GM23248 (cell line): ENCODE data around the gene SAXO2. TPM values are rescaled to one million over a fixed set of nuclear protein-coding genes. Genes with fewer than 3 reads are reported as not detected.
"Not testable (repeated sequence)": the region's sequence is repeated elsewhere in the genome, so short reads cannot be mapped to it uniquely, and the experiment has no call there.

Experiments
- DNase-seq: peaks from one replicate; pipeline ENCODE4 v3.0.0-alpha.2; 2015
- H2AFZ ChIP-seq: fragments of 200-600 bp; sonication (generic); 2 replicates; pipeline ENCODE4 v1.6.1; 2016; ENCODE audit warnings: antibody characterized with exemption
- H3F3A ChIP-seq: fragments of 200-600 bp; sonication (generic); 2 replicates; pipeline ENCODE4 v1.6.1; 2016; ENCODE audit warnings: mild to moderate bottlenecking, antibody characterized with exemption, mixed run types; ENCODE audit not compliant: insufficient read depth
- H3K27ac ChIP-seq: fragments of 200-600 bp; sonication (generic); 2 replicates; pipeline ENCODE4 v1.5.1; 2016; ENCODE audit warnings: mild to moderate bottlenecking
- H3K27me3 ChIP-seq: fragments of 200-600 bp; sonication (generic); replicated peaks from 2 replicates; pipeline ENCODE4 v1.6.1; 2016; ENCODE audit warnings: mild to moderate bottlenecking; ENCODE audit not compliant: insufficient read depth
- H3K36me3 ChIP-seq: fragments of 200-600 bp; sonication (generic); 2 replicates; pipeline ENCODE4 v1.6.1; 2016; ENCODE audit warnings: low read depth, mild to moderate bottlenecking
- H3K4me1 ChIP-seq: fragments of 200-600 bp; sonication (generic); 2 replicates; pipeline ENCODE4 v1.6.1; 2016; ENCODE audit warnings: mild to moderate bottlenecking; ENCODE audit not compliant: insufficient read depth
- H3K4me2 ChIP-seq: fragments of 200-600 bp; sonication (generic); one replicate; pipeline ENCODE4 v1.6.1; 2016; ENCODE audit warnings: mild to moderate bottlenecking; ENCODE audit not compliant: unreplicated experiment
- H3K4me3 ChIP-seq: fragments of 200-600 bp; sonication (generic); 2 replicates; pipeline ENCODE4 v1.5.1; 2016; ENCODE audit warnings: mild to moderate bottlenecking
- H3K79me2 ChIP-seq: fragments of 200-600 bp; sonication (generic); 2 replicates; pipeline ENCODE4 v1.6.1; 2016; ENCODE audit warnings: mild to moderate bottlenecking; ENCODE audit not compliant: insufficient read depth
- H3K9ac ChIP-seq: fragments of 200-600 bp; sonication (generic); 2 replicates; pipeline ENCODE4 v1.6.1; 2016; ENCODE audit warnings: mild to moderate bottlenecking
- H3K9me2 ChIP-seq: fragments of 200-600 bp; sonication (generic); 2 replicates; pipeline ENCODE4 v1.6.1; 2016; ENCODE audit warnings: mixed run types, mild to moderate bottlenecking, moderate library complexity; ENCODE audit not compliant: insufficient read depth
- H3K9me3 ChIP-seq: fragments of 200-600 bp; sonication (generic); one replicate; pipeline ENCODE4 v1.6.1; 2017; ENCODE audit warnings: low read depth
- H4K20me1 ChIP-seq: fragments of 200-600 bp; sonication (generic); 2 replicates; pipeline ENCODE4 v1.6.0; 2016; ENCODE audit not compliant: insufficient read depth
- EZH2 ChIP-seq: fragments of 200-600 bp; sonication (generic); IDR thresholded peaks from 2 replicates; pipeline ENCODE4 v1.6.1; 2018; ENCODE audit warnings: antibody characterized with exemption, mild to moderate bottlenecking; ENCODE audit not compliant: insufficient read depth, poor library complexity, severe bottlenecking
- EZH2phosphoT487 ChIP-seq: fragments of 200-600 bp; sonication (generic); IDR thresholded peaks from 2 replicates; pipeline ENCODE4 v1.6.1; 2018; ENCODE audit warnings: antibody characterized with exemption, moderate library complexity, mild to moderate bottlenecking, low read depth; ENCODE audit not compliant: insufficient read depth
- WGBS, 2 experiments: methylation state at CpG; one replicate each; pipeline ENCODE4 v1.1.6; 2015 to 2017; ENCODE audit warnings: low lambda C conversion rate in 2 of 2, low coverage in 1 of 2; ENCODE audit errors: missing lambda C conversion rate in 2 of 2; 5-methylcytosine and 5-hydroxymethylcytosine counted together
- in situ Hi-C: fragments of 300-500 bp; cut with MboI; formaldehyde crosslinking; loops from 2 replicates; pipeline ENCODE4 v1.15.0; 2020
- polyA plus RNA-seq: library from polyadenylated mRNA; unstranded; fragments of >200 nt; fragmentation: Nextera tagmentation; extraction: Ambion mirVana; gene quantifications from 2 replicates; pipeline ENCODE4 v1.2.1, GENCODE V29; 2016
- total RNA-seq: library from RNA; depleted of rRNA; stranded (reverse); fragments of >200 nt; shearing (Covaris generic); gene quantifications from 2 replicates; pipeline ENCODE4 v1.2.3, GENCODE V29; 2014

The SAXO2 gene
- total and polyA plus RNA-seq, 2 experiments from 2014 or later, result 0.51 TPM; not detected in 1

DNA sequence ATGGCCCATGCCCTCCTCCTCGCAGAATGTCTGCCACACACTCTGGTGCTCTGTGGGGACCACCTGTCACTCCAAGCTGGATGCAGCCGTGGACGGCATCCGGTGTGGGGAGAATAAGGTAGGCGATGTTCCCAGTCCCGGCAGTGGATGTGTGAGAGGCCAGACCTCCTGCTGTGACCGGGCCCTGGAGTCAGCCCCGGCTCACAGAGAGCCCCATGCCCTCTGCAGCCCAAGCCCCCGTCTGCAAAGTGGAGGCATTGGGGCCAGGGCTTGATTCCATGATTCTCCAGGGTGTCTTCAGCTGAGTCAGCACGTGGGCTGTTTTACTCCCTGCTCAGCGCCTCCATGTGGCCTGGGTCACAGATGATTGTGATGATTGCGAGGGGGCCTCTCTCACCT, 54.5 kb downstream of the SAXO2 start:
- no peak overlapping the region for H2AFZ ChIP-seq
- 0 out of 2 replicates have a peak, but pooled peaks cover 4% of the 10 kb centered on the region for H3F3A ChIP-seq
- TF ChIP-seq EZH2 (no peak), EZH2phosphoT487 (no peak)
- DNase-seq, result no peak
- no peaks in the 10 kb centered on the region for H3K9me3 ChIP-seq
- 0 out of 2 replicates have a peak, but pooled peaks cover 8% of the 10 kb centered on the region for H3K4me1 ChIP-seq
- WGBS, 2 experiments, result 89 to 90% methylated on average over 8 to 12 of the region's 12 CpGs
- no peak overlapping the region for H3K9ac ChIP-seq
- H3K4me3 ChIP-seq, result no peak overlapping the region
- H3K4me2 ChIP-seq, result no peak overlapping the region
- H3K79me2 ChIP-seq, result no peaks in the 10 kb centered on the region
- H3K27ac ChIP-seq, result no peak overlapping the region
- peaks cover 2% of the 10 kb centered on the region; the same call in 1 of the 2 replicates for H3K27me3 ChIP-seq
- H3K9me2 ChIP-seq, result no peaks in the 10 kb centered on the region
- H3K36me3 ChIP-seq, result no peaks in the 10 kb centered on the region
- in situ Hi-C loops, result no loop called here
- no peaks in the 10 kb centered on the region for H4K20me1 ChIP-seq

GRCh38 chr15:82317516-82317915, 54.9 kb downstream of the SAXO2 start:
- H3K9ac ChIP-seq, H3K9me3 ChIP-seq: not testable (repeated sequence)
- 56 to 64% methylated on average over 7 of the region's 7 CpGs for WGBS, 2 experiments

GRCh38 chr15:82318281-82318680, 55.7 kb downstream of the SAXO2 start:
- H3K36me3 ChIP-seq, H3K27ac ChIP-seq, H3K27me3 ChIP-seq, H3K9me2 ChIP-seq, H3K4me1 ChIP-seq, H2AFZ ChIP-seq, H3K4me2 ChIP-seq, H3K4me3 ChIP-seq, H3F3A ChIP-seq, H3K79me2 ChIP-seq, H3K9ac ChIP-seq, H4K20me1 ChIP-seq, H3K9me3 ChIP-seq, DNase-seq, in situ Hi-C loops: not testable (repeated sequence)
- whole genome bisulfite sequencing, 2 experiments, result 78 to 81% methylated on average over 6 to 7 of the region's 8 CpGs

More at GRCh38 chr15:82317516-82317915, 54.9 kb downstream of the SAXO2 start:
- H3F3A ChIP-seq, in situ Hi-C loops, H3K27ac ChIP-seq, H4K20me1 ChIP-seq, H3K9me2 ChIP-seq, H3K4me2 ChIP-seq, H3K4me3 ChIP-seq, DNase-seq, H2AFZ ChIP-seq, H3K79me2 ChIP-seq, H3K4me1 ChIP-seq, H3K36me3 ChIP-seq, H3K27me3 ChIP-seq: not testable (repeated sequence)

GRCh38 chr15:82319522-82320278, 57.1 kb downstream of the SAXO2 start:
- H3K79me2 ChIP-seq, H3F3A ChIP-seq, H2AFZ ChIP-seq, H3K9ac ChIP-seq, H4K20me1 ChIP-seq, H3K9me2 ChIP-seq, in situ Hi-C loops, H3K27ac ChIP-seq, H3K36me3 ChIP-seq, H3K4me2 ChIP-seq, H3K9me3 ChIP-seq, H3K27me3 ChIP-seq, DNase-seq, H3K4me1 ChIP-seq, H3K4me3 ChIP-seq: not testable (repeated sequence)
- WGBS, 2 experiments, result 86 to 88% methylated on average over 15 of the region's 19 CpGs

- H3K4me1 ChIP-seq, H3K27ac ChIP-seq, H2AFZ ChIP-seq, H3K27me3 ChIP-seq, H3K4me2 ChIP-seq, H3F3A ChIP-seq, DNase-seq, H3K4me3 ChIP-seq, H3K79me2 ChIP-seq, H4K20me1 ChIP-seq, H3K9me3 ChIP-seq, in situ Hi-C loops, H3K9ac ChIP-seq, H3K9me2 ChIP-seq, H3K36me3 ChIP-seq: not testable (repeated sequence)
- 54 to 100% methylated on average over 1 to 2 of the region's 6 CpGs for WGBS, 2 experiments
Measured at GRCh38 chr15:82320861-82321260, 58.2 kb downstream of the SAXO2 start.

DNA sequence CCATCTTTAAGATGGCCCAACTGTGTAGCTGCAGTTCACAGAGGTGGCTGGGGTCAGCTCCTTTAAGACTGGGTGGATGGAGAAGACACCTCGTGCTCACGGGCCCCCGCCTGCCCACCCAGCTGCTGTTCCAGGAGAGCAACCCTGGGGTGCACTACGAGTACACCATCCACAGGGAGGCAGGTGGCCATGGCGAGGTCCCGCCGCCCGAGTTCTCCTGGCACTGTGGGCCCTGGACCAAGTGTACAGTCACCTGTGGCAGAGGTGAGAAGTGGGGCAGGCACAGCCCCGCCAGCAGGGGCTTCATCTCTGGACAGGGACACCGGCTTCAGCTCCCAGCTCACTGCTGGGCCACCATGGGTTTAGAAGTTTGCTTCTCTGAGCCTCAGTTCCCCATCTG, 59.9 kb downstream of the SAXO2 start:
- H3K4me2 ChIP-seq, H3K9me2 ChIP-seq, H2AFZ ChIP-seq, H3K27me3 ChIP-seq, H3K27ac ChIP-seq, H3K79me2 ChIP-seq, H3K4me3 ChIP-seq, H4K20me1 ChIP-seq, H3K9me3 ChIP-seq, in situ Hi-C loops, H3K36me3 ChIP-seq, H3K9ac ChIP-seq, H3K4me1 ChIP-seq, H3F3A ChIP-seq, DNase-seq: not testable (repeated sequence)
- WGBS, 2 experiments, result 87% methylated on average over 3 of the region's 10 CpGs; no CpG with 5 or more reads in 1 of the 2 experiments

- DNase-seq, H3K27me3 ChIP-seq, H3K4me1 ChIP-seq, in situ Hi-C loops, H3F3A ChIP-seq, H2AFZ ChIP-seq, H3K4me3 ChIP-seq, H3K4me2 ChIP-seq, H3K27ac ChIP-seq, H4K20me1 ChIP-seq, H3K9ac ChIP-seq, H3K36me3 ChIP-seq, H3K9me2 ChIP-seq, H3K9me3 ChIP-seq, H3K79me2 ChIP-seq: not testable (repeated sequence)
- 68 to 71% methylated on average over 5 to 6 of the region's 6 CpGs for WGBS, 2 experiments
Measured at GRCh38 chr15:82324831-82325230, 62.2 kb downstream of the SAXO2 start.
